GM12873 (cell line): ENCODE measurements around the gene RXRA.

Experiments used
- TF ChIP-seq, protein P1 (sequence below): IDR thresholded peaks from 2 replicates; pipeline ENCODE4 v1.5.1; 2012; ENCODE audit warnings: low read depth, mild to moderate bottlenecking, moderate library complexity, low read length, control low read depth; ENCODE audit not compliant: insufficient read depth; ENCODE audit errors: missing control alignments

The RXRA gene

GRCh38 chr9:134367791-134368490 lies 41.7 kb downstream of the RXRA start:
- TF ChIP-seq, protein P1, sequence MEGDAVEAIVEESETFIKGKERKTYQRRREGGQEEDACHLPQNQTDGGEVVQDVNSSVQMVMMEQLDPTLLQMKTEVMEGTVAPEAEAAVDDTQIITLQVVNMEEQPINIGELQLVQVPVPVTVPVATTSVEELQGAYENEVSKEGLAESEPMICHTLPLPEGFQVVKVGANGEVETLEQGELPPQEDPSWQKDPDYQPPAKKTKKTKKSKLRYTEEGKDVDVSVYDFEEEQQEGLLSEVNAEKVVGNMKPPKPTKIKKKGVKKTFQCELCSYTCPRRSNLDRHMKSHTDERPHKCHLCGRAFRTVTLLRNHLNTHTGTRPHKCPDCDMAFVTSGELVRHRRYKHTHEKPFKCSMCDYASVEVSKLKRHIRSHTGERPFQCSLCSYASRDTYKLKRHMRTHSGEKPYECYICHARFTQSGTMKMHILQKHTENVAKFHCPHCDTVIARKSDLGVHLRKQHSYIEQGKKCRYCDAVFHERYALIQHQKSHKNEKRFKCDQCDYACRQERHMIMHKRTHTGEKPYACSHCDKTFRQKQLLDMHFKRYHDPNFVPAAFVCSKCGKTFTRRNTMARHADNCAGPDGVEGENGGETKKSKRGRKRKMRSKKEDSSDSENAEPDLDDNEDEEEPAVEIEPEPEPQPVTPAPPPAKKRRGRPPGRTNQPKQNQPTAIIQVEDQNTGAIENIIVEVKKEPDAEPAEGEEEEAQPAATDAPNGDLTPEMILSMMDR = no peak

DNA sequence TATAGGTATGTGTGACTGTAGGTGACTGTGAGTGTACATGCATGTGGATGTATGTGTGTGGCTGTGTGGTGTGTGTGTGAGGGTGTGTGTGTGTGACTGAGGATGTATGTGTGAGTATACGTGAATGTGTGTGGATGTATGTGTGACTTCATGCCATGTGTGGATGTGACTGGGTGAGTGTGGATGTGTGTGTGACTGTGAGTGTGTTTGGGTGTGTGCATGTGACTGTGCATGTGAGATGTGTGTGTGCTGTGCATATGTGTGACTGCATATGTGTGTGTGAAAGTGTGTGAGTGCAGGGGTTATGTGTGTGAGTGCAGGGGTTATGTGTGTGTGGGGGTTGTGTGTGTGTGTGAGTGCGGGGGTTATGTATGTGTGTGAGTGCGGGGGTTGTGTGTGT lies 42.3 kb downstream of the RXRA start:
- TF ChIP-seq, protein P1 = no peak

- TF ChIP-seq, protein P1 = no peak
These were observed 43.4 kb downstream of the RXRA start for GRCh38 chr9:134369416-134370212.

DNA sequence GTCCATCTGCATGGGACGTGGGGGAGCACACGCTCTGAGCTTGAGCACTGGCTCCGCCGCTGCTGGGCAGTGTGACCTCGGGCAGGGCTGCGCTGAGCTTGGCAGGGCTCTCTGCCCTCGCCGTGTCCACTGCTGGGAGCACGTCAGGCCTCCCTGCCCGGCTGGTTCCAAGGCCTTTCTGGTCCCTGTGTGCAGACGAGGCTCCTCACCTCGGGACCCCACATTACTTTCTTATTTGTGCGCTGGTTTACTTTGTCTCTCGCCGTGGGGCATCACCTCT lies 43.9 kb downstream of the RXRA start:
- TF ChIP-seq, protein P1 = no peak

GRCh38 chr9:134370638-134371037 lies 44.4 kb downstream of the RXRA start:
- TF ChIP-seq, protein P1 = no peak

GRCh38 chr9:134371731-134372130 lies 45.5 kb downstream of the RXRA start:
- TF ChIP-seq, protein P1 = no peak

GRCh38 chr9:134372581-134373267 lies 46.5 kb downstream of the RXRA start:
- TF ChIP-seq, protein P1 = no peak
